Trophoblast cell (in vitro differentiated cells and primary cell): ENCODE measurements around the gene ZFP57.

ENCODE experiments used
- DNase-seq, 2 donors: peaks; one replicate each; pipeline ENCODE4 v3.0.0-alpha.2; 2016
- H2AFZ ChIP-seq: 2 replicates; pipeline ENCODE4 v1.6.1; 2013; ENCODE audit warnings: low read length, moderate library complexity, mild to moderate bottlenecking; ENCODE audit not compliant: insufficient read depth, poor library complexity
- H2AK5ac ChIP-seq: 2 replicates; pipeline ENCODE4 v1.6.1; 2013; ENCODE audit warnings: mild to moderate bottlenecking, low read length
- H2BK120ac ChIP-seq: 2 replicates; pipeline ENCODE4 v1.6.1; 2013; ENCODE audit warnings: low read length, mild to moderate bottlenecking, moderate library complexity; ENCODE audit not compliant: insufficient read depth, poor library complexity
- H2BK12ac ChIP-seq: 2 replicates; pipeline ENCODE4 v1.6.1; 2013; ENCODE audit warnings: mild to moderate bottlenecking, low read length, moderate library complexity
- H2BK5ac ChIP-seq: 2 replicates; pipeline ENCODE4 v1.6.1; 2013; ENCODE audit warnings: low read length, low read depth, moderate library complexity, mild to moderate bottlenecking; ENCODE audit not compliant: poor library complexity
- H3K14ac ChIP-seq: 2 replicates; pipeline ENCODE4 v1.6.1; 2013; ENCODE audit warnings: mild to moderate bottlenecking, low read length
- H3K18ac ChIP-seq: 2 replicates; pipeline ENCODE4 v1.6.1; 2013; ENCODE audit warnings: mild to moderate bottlenecking, low read length
- H3K23ac ChIP-seq: 2 replicates; pipeline ENCODE4 v1.6.1; 2013; ENCODE audit warnings: low read length
- H3K27ac ChIP-seq: 2 replicates; pipeline ENCODE4 v1.5.1; 2013; ENCODE audit warnings: low read depth, mild to moderate bottlenecking, inconsistent platforms, low read length, moderate library complexity
- H3K27me3 ChIP-seq: 2 replicates; pipeline ENCODE4 v1.6.1; 2013; ENCODE audit warnings: inconsistent platforms, mild to moderate bottlenecking, low read length, moderate library complexity; ENCODE audit not compliant: insufficient read depth
- H3K36me3 ChIP-seq, 2 experiments: 1 replicate in 1 of 2; 2 replicates in 1 of 2; pipeline ENCODE4 v1.6.1; 2013; ENCODE audit warnings: low read length in 2 of 2, mild to moderate bottlenecking in 2 of 2, moderate library complexity in 1 of 2; ENCODE audit not compliant: insufficient read depth in 2 of 2, control insufficient read depth in 1 of 2
- H3K4ac ChIP-seq: 2 replicates; pipeline ENCODE4 v1.6.1; 2013; ENCODE audit warnings: low read depth, mild to moderate bottlenecking, low read length, moderate library complexity
- H3K4me1 ChIP-seq, 2 experiments: 1 replicate in 1 of 2; 2 replicates in 1 of 2; pipeline ENCODE4 v1.6.1; 2013; ENCODE audit warnings: low read length in 2 of 2, mild to moderate bottlenecking in 2 of 2, moderate library complexity in 1 of 2; ENCODE audit not compliant: insufficient read depth in 2 of 2, control insufficient read depth in 1 of 2
- H3K4me2 ChIP-seq: 2 replicates; pipeline ENCODE4 v1.6.1; 2013; ENCODE audit warnings: inconsistent platforms, mild to moderate bottlenecking, low read length, moderate library complexity
- H3K4me3 ChIP-seq: 2 replicates; pipeline ENCODE4 v1.5.1; 2013; ENCODE audit warnings: mild to moderate bottlenecking, low read depth, low read length, inconsistent platforms
- H3K79me1 ChIP-seq: one replicate; pipeline ENCODE4 v1.6.1; 2013; ENCODE audit warnings: low read length
- H3K79me2 ChIP-seq: 2 replicates; pipeline ENCODE4 v1.6.1; 2013; ENCODE audit warnings: low read length, mild to moderate bottlenecking; ENCODE audit not compliant: control insufficient read depth, insufficient read depth, poor library complexity
- H3K9ac ChIP-seq: 2 replicates; pipeline ENCODE4 v1.6.1; 2013; ENCODE audit warnings: mild to moderate bottlenecking, low read length
- H3K9me3 ChIP-seq: 2 replicates; pipeline ENCODE4 v1.6.1; 2013; ENCODE audit warnings: low read depth, mild to moderate bottlenecking, control low read depth, inconsistent platforms, low read length; ENCODE audit not compliant: insufficient read depth
- H4K12ac ChIP-seq: 2 replicates; pipeline ENCODE4 v1.6.1; 2013; ENCODE audit warnings: low read depth, mild to moderate bottlenecking, low read length, moderate library complexity
- H4K8ac ChIP-seq: 2 replicates; pipeline ENCODE4 v1.6.1; 2013; ENCODE audit warnings: low read depth, mild to moderate bottlenecking, low read length, moderate library complexity
- H4K91ac ChIP-seq: one replicate; pipeline ENCODE4 v1.6.1; 2013; ENCODE audit warnings: low read depth, mild to moderate bottlenecking, low read length, moderate library complexity
- WGBS: extraction: QIAGEN DNeasy Blood & Tissue Kit; methylation state at CpG from one replicate; pipeline ENCODE4 v1.1.7; 2013; ENCODE audit warnings: missing lambda C conversion rate; ENCODE audit not compliant: insufficient read length, insufficient coverage; ENCODE audit errors: extremely low coverage; 5-methylcytosine and 5-hydroxymethylcytosine counted together

The ZFP57 gene

DNA sequence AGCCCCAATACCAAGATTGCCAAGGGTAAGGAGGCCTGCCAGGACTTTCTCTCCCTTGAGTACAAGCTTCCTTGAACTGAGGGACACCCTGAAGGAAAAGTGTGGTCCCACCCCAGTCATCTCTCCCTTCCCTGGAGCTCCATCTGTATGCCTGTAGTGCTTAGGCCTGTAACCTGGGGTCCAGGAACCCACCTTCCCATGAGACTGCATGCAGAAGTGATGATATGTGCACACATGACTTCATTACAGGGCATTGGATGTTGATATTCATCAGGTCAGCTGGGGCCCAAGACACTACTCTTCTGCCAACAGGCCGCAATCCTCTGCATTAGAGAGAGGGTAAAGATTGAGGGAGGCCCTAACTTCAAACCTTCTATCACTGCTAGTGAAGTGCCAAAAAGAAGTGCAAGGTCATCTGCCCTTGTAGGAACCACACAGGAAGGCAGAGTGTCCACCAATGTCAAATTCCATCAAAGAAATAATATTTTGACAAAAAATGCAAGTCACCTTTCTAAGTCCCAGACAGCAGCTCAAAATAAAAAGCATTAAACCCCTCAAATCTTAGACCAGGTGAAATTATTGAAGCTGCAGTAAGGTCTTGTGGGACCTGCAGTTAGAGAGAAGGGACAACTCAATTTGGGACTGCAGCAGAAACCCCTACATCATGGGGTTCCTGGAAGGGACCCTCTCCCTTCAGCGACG lies 47.4 kb upstream of the ZFP57 start:
- WGBS: no CpG with 5 or more reads among the region's 3 CpGs
- H4K8ac ChIP-seq: no peak overlapping the region
- H3K9ac ChIP-seq: no peak overlapping the region
- no peak overlapping the region for H2BK5ac ChIP-seq
- no peak overlapping the region for H3K4me2 ChIP-seq
- no peak overlapping the region for H2AFZ ChIP-seq
- no peak overlapping the region for H3K4ac ChIP-seq
- no peak overlapping the region for H2BK120ac ChIP-seq
- no peak overlapping the region for H3K18ac ChIP-seq
- H3K14ac ChIP-seq: no peak overlapping the region
- H3K79me2 ChIP-seq: no peaks in the 10 kb centered on the region
- H4K12ac ChIP-seq: no peak overlapping the region
- peaks cover 4 to 5% of the 10 kb centered on the region in 2 experiments for H3K4me1 ChIP-seq
- H3K79me1 ChIP-seq: no peaks in the 10 kb centered on the region
- no peak overlapping the region for H4K91ac ChIP-seq
- H2AK5ac ChIP-seq: no peak overlapping the region
- peaks cover 21% of the 10 kb centered on the region for H3K27me3 ChIP-seq
- H3K36me3 ChIP-seq: no peaks in the 10 kb centered on the region
- no peak for DNase-seq
- H3K27ac ChIP-seq: no peak overlapping the region
- H3K9me3 ChIP-seq: no peaks in the 10 kb centered on the region
- no peak overlapping the region for H3K4me3 ChIP-seq
- no peak overlapping the region for H2BK12ac ChIP-seq
- no peak overlapping the region for H3K23ac ChIP-seq

DNA sequence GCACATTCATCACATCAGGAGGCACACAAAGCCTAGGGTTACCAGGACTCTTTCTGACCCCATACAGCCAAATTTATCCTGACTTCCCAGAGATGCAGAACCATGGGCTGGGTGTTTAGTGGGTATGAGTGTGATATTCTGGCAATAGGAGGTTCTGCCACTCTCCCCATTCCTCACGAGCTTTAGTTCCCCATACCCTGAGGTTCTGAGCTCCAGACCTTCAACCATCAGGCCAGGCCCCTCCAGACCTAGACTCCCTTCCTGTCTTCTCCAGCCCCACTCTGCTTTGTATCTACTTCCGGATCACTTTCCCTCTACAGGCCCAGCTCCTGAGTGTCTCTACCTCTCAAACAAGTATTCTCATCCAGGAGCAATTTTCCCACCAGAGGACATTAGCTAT lies 46.7 kb upstream of the ZFP57 start:
- Histone ChIP-seq H3K27me3 (peaks cover 27% of the 10 kb centered on the region), H4K12ac (no peak overlapping the region), H2BK120ac (no peak overlapping the region), H2AK5ac (no peak overlapping the region), H3K79me1 (no peaks in the 10 kb centered on the region), H3K9me3 (no peaks in the 10 kb centered on the region), H2BK12ac (no peak overlapping the region), H3K4me3 (no peak overlapping the region), H3K18ac (no peak overlapping the region), H3K27ac (no peak overlapping the region), H4K91ac (no peak overlapping the region), H2BK5ac (no peak overlapping the region), H4K8ac (no peak overlapping the region), H3K14ac (no peak overlapping the region), H3K79me2 (no peaks in the 10 kb centered on the region), H3K4me1 (peaks cover 5 to 6% of the 10 kb centered on the region in 2 experiments), H3K9ac (no peak overlapping the region), H3K23ac (no peak overlapping the region), H2AFZ (no peak overlapping the region), H3K4me2 (no peak overlapping the region), H3K4ac (no peak overlapping the region), H3K36me3 (no peaks in the 10 kb centered on the region)
- WGBS: no CpG with 5 or more reads among the region's 2 CpGs
- DNase-seq: no peak

DNA sequence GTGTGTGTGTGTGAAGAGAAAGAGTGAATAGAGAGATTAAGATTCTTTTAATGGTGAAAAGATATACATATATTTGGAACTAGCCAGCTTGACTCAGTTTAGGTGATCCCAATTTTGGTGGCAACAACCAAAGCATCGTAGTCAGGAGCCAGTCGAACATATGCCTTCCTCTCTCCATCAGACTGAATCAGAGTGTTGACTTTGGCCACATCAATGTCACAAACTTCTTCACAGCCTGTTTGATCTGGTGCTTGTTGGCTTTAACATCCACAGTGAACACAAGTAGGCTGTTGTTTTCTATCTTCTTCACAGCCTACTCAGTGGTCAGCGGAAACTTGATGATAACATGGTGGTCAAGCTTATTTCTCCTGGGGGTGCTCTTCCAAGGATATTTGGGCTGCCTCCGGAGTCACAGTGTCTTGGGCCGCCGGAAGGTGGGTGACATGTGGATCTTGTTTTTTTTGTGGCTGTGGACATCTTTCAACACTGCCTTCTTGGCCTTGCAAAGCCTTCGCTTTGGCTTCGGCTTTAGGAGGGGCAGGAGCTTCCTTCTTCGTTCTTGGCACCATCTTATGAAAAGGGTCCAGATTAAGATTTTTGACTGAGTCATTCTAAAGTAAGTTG lies 45.7 kb upstream of the ZFP57 start:
- Histone ChIP-seq H3K4me3 (no peak overlapping the region), H2BK120ac (no peak overlapping the region), H4K8ac (no peak overlapping the region), H3K4me2 (no peak overlapping the region), H3K18ac (no peak overlapping the region), H3K9ac (no peak overlapping the region), H3K23ac (no peak overlapping the region), H3K79me1 (no peaks in the 10 kb centered on the region), H4K91ac (no peak overlapping the region), H3K36me3 (no peaks in the 10 kb centered on the region), H2BK12ac (no peak overlapping the region), H4K12ac (no peak overlapping the region), H3K79me2 (no peaks in the 10 kb centered on the region), H3K9me3 (no peaks in the 10 kb centered on the region), H3K27ac (no peak overlapping the region), H3K27me3 (peaks cover 27% of the 10 kb centered on the region), H3K14ac (no peak overlapping the region), H2AFZ (no peak overlapping the region), H2AK5ac (no peak overlapping the region), H2BK5ac (no peak overlapping the region), H3K4ac (no peak overlapping the region), H3K4me1 (peaks cover 5 to 6% of the 10 kb centered on the region in 2 experiments)
- WGBS: no CpG with 5 or more reads among the region's 9 CpGs
- no peak for DNase-seq

DNA sequence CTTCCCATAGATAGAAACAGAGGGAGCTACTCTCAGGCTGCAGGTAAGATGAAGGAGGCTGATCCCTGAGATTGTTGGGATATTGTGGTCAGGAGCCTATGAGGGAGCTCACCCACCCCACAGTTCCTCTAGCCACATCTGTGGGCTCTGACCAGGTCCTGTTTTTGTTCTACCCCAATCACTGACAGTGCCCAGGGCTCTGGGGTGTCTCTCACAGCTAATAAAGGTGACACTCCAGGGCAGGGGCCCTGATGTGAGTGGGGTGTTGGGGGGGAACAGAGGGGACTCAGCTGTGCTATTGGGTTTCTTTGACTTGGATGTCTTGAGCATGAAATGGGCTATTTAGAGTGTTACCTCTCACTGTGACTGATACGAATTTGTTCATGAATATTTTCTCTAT lies 45.0 kb upstream of the ZFP57 start:
- no peaks in the 10 kb centered on the region for H3K79me2 ChIP-seq
- no peak overlapping the region for H4K8ac ChIP-seq
- no peak overlapping the region for H3K4me2 ChIP-seq
- H2AK5ac ChIP-seq: no peak overlapping the region
- no peak overlapping the region for H3K14ac ChIP-seq
- H3K4me3 ChIP-seq: no peak overlapping the region
- H3K27me3 ChIP-seq: peaks cover 27% of the 10 kb centered on the region
- H2BK5ac ChIP-seq: no peak overlapping the region
- no peak overlapping the region for H3K27ac ChIP-seq
- H2BK12ac ChIP-seq: no peak overlapping the region
- H2BK120ac ChIP-seq: no peak overlapping the region
- H3K36me3 ChIP-seq: no peaks in the 10 kb centered on the region
- no CpG with 5 or more reads among the region's 1 CpG for WGBS
- H3K79me1 ChIP-seq: no peaks in the 10 kb centered on the region
- H3K23ac ChIP-seq: no peak overlapping the region
- H2AFZ ChIP-seq: no peak overlapping the region
- no peak for DNase-seq
- no peak overlapping the region for H4K91ac ChIP-seq
- no peak overlapping the region for H3K4ac ChIP-seq
- no peak overlapping the region for H4K12ac ChIP-seq
- peaks cover 5 to 6% of the 10 kb centered on the region in 2 experiments for H3K4me1 ChIP-seq
- no peak overlapping the region for H3K9ac ChIP-seq
- no peak overlapping the region for H3K18ac ChIP-seq
- no peaks in the 10 kb centered on the region for H3K9me3 ChIP-seq
